HepG2 (cell line): ENCODE results near the gene SRRM3. TPM values are rescaled to one million over a fixed set of nuclear protein-coding genes. Genes with fewer than 3 reads are reported as not detected.

Experiments
- ATAC-seq: fragments of 200-7000 bp; cut with Tn5 transposase; 3 replicates; pipeline ENCODE4 v1.9.1; 2020; ENCODE audit warnings: mild to moderate bottlenecking, moderate library complexity
- BruUV-seq: library from RNA; stranded (reverse); fragments of 400-500 nt; replicated peaks from 2 replicates; lab custom pipeline; 2021; lab: Mats Ljungman, UMichigan
- CTCF ChIA-PET: fragments of 300-600 bp; formaldehyde crosslinking; extraction: SDS; loops from one replicate; lab custom pipeline; 2021; ENCODE audit warnings: low total read pairs, inconsistent platforms, low intra/inter-chr PET ratio; lab: Yijun Ruan, JAX
- POLR2A ChIA-PET: fragments of 350-600 bp; sonication (Branson Sonifier 250); formaldehyde crosslinking; loops from one replicate; lab custom pipeline; 2020; ENCODE audit warnings: antibody characterized with exemption, inconsistent platforms; lab: Yijun Ruan, JAX
- DNase-seq: peaks from one replicate; pipeline ENCODE4 v3.0.0-alpha.2; 2015; ENCODE audit warnings: low spot score
- FAIRE-seq: peaks from 3 replicates; lab custom pipeline; 2011; peaks lifted over from hg19 to GRCh38; lab: Jason Lieb, UNC
- H2AFZ ChIP-seq: one replicate; pipeline ENCODE4 v1.6.1; 2011; ENCODE audit warnings: low read length, inconsistent platforms
- H3K27ac ChIP-seq: fragments of 300-600 bp; 3 replicates; pipeline ENCODE4 v1.8.0; 2011; ENCODE audit warnings: mixed run types, mild to moderate bottlenecking, mixed read lengths, low read length, inconsistent platforms; ENCODE audit not compliant: insufficient read depth; ENCODE audit errors: extremely low read length
- H3K27me3 ChIP-seq, 2 experiments: fragments of 200-600 bp in 1 of 2; 2 replicates in 1 of 2; 3 replicates in 1 of 2; pipeline versions ENCODE4 v1.6.0 to v1.8.0; 2011; ENCODE audit warnings: low read length in 2 of 2, mild to moderate bottlenecking in 2 of 2, moderate library complexity in 2 of 2, inconsistent platforms in 1 of 2; ENCODE audit not compliant: insufficient read depth in 2 of 2, control insufficient read depth in 1 of 2
- H3K36me3 ChIP-seq, 2 experiments: fragments of 200-600 bp in 1 of 2; replicated peaks in 1 of 2; 2 replicates in 1 of 2; 3 replicates in 1 of 2; pipeline versions ENCODE4 v1.5.1 to v1.8.0; 2011; ENCODE audit warnings: low read length in 2 of 2, inconsistent platforms in 1 of 2; ENCODE audit not compliant: insufficient read depth in 2 of 2, control insufficient read depth in 1 of 2
- H3K4me1 ChIP-seq: 2 replicates; pipeline ENCODE4 v1.5.1; 2012; ENCODE audit warnings: low read length, inconsistent platforms; ENCODE audit not compliant: insufficient read depth
- H3K4me2 ChIP-seq: 2 replicates; pipeline ENCODE4 v1.6.0; 2011; ENCODE audit warnings: low read depth, low read length, inconsistent platforms
- H3K4me3 ChIP-seq, 3 experiments: fragments of 200-600 bp in 1 of 3; sonication (generic), shearing (Covaris generic) in 1 of 3; replicated peaks in 1 of 3; 2 replicates each; pipeline ENCODE4 v1.5.1; 2011 to 2016; ENCODE audit warnings: low read length in 3 of 3, inconsistent platforms in 2 of 3, low read depth in 2 of 3, mild to moderate bottlenecking in 2 of 3, control low read depth in 1 of 3, mixed read lengths in 1 of 3; ENCODE audit not compliant: insufficient read depth in 1 of 3
- H3K79me2 ChIP-seq: one replicate; pipeline ENCODE4 v1.6.1; 2011; ENCODE audit warnings: low read length, inconsistent platforms; ENCODE audit not compliant: insufficient read depth
- H3K9ac ChIP-seq: 2 replicates; pipeline ENCODE4 v1.6.0; 2011; ENCODE audit warnings: mild to moderate bottlenecking, low read depth, low read length, inconsistent platforms; ENCODE audit not compliant: insufficient read depth
- H3K9me3 ChIP-seq: 2 replicates; pipeline ENCODE4 v1.5.1; 2012; ENCODE audit warnings: mild to moderate bottlenecking, low read length
- H4K20me1 ChIP-seq: 2 replicates; pipeline ENCODE4 v1.6.0; 2011; ENCODE audit warnings: inconsistent platforms, mild to moderate bottlenecking, low read length, moderate library complexity; ENCODE audit not compliant: insufficient read depth
- AGO2 ChIP-seq: fragments of 200-400 bp; formaldehyde crosslinking; optimal IDR thresholded peaks from 2 replicates; pipeline ENCODE3; 2017; ENCODE audit warnings: mild to moderate bottlenecking, low read depth, low read length, moderate library complexity
- GTF3A ChIP-seq: sonication (generic); formaldehyde crosslinking; conservative IDR thresholded peaks from 2 replicates; pipeline ENCODE4 v1.4.0; 2020; ENCODE audit warnings: mild to moderate bottlenecking, missing genetic modification reagents
- SP2 ChIP-seq: sonication (generic); formaldehyde crosslinking; IDR thresholded peaks from 2 replicates; pipeline ENCODE4 v1.5.1; 2020; ENCODE audit warnings: mild to moderate bottlenecking, missing genetic modification reagents
- SYNCRIP ChIP-seq: fragments of 200-400 bp; formaldehyde crosslinking; IDR thresholded peaks from 2 replicates; pipeline ENCODE4 v1.6.1; 2018; ENCODE audit warnings: mild to moderate bottlenecking, low read depth, low read length; ENCODE audit not compliant: insufficient read depth
- ZNF556 ChIP-seq: sonication (generic); formaldehyde crosslinking; IDR thresholded peaks from 2 replicates; pipeline ENCODE4 v1.4.0; 2020; ENCODE audit warnings: mild to moderate bottlenecking, missing genetic modification reagents, borderline replicate concordance
- ZNF652 ChIP-seq: IDR thresholded peaks from 2 replicates; pipeline ENCODE4 v1.6.1; 2016; ENCODE audit warnings: low read depth, borderline replicate concordance
- in situ Hi-C: cut with HindIII; loops from 2 replicates; pipeline ENCODE4 v1.10.0; 2017; ENCODE audit warnings: low pct_unique_long_range_greater_than_20kb; ENCODE audit not compliant: extremely low pct_ligation_motif_present
- intact Hi-C: fragments of 100-400 bp; cut with micrococcal nuclease; formaldehyde crosslinking; loops from one replicate; pipeline ENCODE4 v1.10.0; 2022; ENCODE audit not compliant: unreplicated experiment
- polyA plus RNA-seq, 8 experiments: library from polyadenylated mRNA; depleted of rRNA in 3 of 8; stranded (reverse) in 7 of 8; unstranded in 1 of 8; fragments of >200 nt; fragmentation: Illumina TruSeq in 4 of 8; extraction: Trizol in 4 of 8; gene quantifications; 2 replicates each; pipeline versions ENCODE4 v1.2.1 to v1.2.3, GENCODE V29; 2011 to 2016; ENCODE audit warnings: low read depth in 4 of 8, missing spikeins in 1 of 8, mixed read lengths in 1 of 8; ENCODE audit not compliant: insufficient read depth in 1 of 8
- total RNA-seq, 5 experiments: library from RNA; depleted of rRNA; stranded (reverse); fragments of >200 nt; fragmentation: Illumina TruSeq; extraction: Trizol; gene quantifications; 2 replicates each; pipeline ENCODE4 v1.2.3, GENCODE V29; 2016; ENCODE audit warnings: low read depth in 1 of 5

Gene SRRM3
- total and polyA plus RNA-seq, 2 of the 13 experiments (the other 11 are each of a cell fraction or from before 2014, with no cell fraction given): 0.13 to 0.54 TPM

- Histone ChIP-seq H3K36me3 (peaks cover 12 to 30% of the 10 kb centered on the region in 2 experiments), H3K4me1 (peaks cover 33% of the 10 kb centered on the region), H3K27ac (no peak overlapping the region), H3K4me3 (no peak overlapping the region), H3K9ac (no peak overlapping the region), H3K4me2 (no peak overlapping the region), H3K27me3 (no peaks in the 10 kb centered on the region), H2AFZ (no peak overlapping the region), H4K20me1 (peaks cover 65% of the 10 kb centered on the region), H3K79me2 (peaks cover 92% of the 10 kb centered on the region), H3K9me3 (no peaks in the 10 kb centered on the region)
- ChIA-PET POLR2A (interaction anchor here (1.4 kb wide), 1 partner anchor 73 kb away, joined by 3 read pairs; the partner anchor contains the start of gene SSC4D), CTCF (no interaction called here)
- peak; percentile 22; the same call in 2 of the 3 replicates for ATAC-seq
- in situ Hi-C loops: no loop called here
- TF ChIP-seq GTF3A (CRISPR knock-in tag) (no peak), SP2 (CRISPR knock-in tag) (no peak), ZNF652 (CRISPR knock-in tag) (no peak), ZNF556 (CRISPR knock-in tag) (no peak), SYNCRIP (no peak), AGO2 (no peak)
- no peak for DNase-seq
- intact Hi-C loops: no loop called here
- no TSS peak for BruUV-seq
- FAIRE-seq: no peak
These were observed 134.4 kb downstream of the SRRM3 start for GRCh38 chr7:76336094-76336493.

Other genes with a start within 250 kb of the SRRM3 start
- 22.9 and 40.3 TPM in 2 replicates for gene TMEM120A, start 207.3 kb upstream of the SRRM3 start, total RNA-seq (2016; rRNA removed; fragmentation: Illumina TruSeq; extraction: Trizol)
- 102 and 116 TPM in 2 replicates for gene TMEM120A, start 207.3 kb upstream of the SRRM3 start, polyA plus RNA-seq (2011; rRNA removed)
- gene STYXL1, start 153.9 kb upstream of the SRRM3 start, total RNA-seq (2016; rRNA removed; fragmentation: Illumina TruSeq; extraction: Trizol): 23.9 and 28.0 TPM in 2 replicates
- 36.0 and 38.3 TPM in 2 replicates for gene STYXL1, start 153.9 kb upstream of the SRRM3 start, polyA plus RNA-seq (2011; rRNA removed)
- 90.3 and 107 TPM in 2 replicates for gene MDH2, start 153.8 kb upstream of the SRRM3 start, total RNA-seq (2016; rRNA removed; fragmentation: Illumina TruSeq; extraction: Trizol)
- gene MDH2, start 153.8 kb upstream of the SRRM3 start, polyA plus RNA-seq (2011; rRNA removed): 81.4 and 90.1 TPM in 2 replicates
- 21.0 and 22.7 TPM in 2 replicates for gene HSPB1, start 100.8 kb downstream of the SRRM3 start, total RNA-seq (2016; rRNA removed; fragmentation: Illumina TruSeq; extraction: Trizol)
- gene HSPB1, start 100.8 kb downstream of the SRRM3 start, polyA plus RNA-seq (2011; rRNA removed): 38.6 and 58.7 TPM in 2 replicates
- 67.5 and 93.7 TPM in 2 replicates for gene YWHAG, start 157.1 kb downstream of the SRRM3 start, total RNA-seq (2016; rRNA removed; fragmentation: Illumina TruSeq; extraction: Trizol)
- 36.7 and 36.9 TPM in 2 replicates for gene YWHAG, start 157.1 kb downstream of the SRRM3 start, polyA plus RNA-seq (2011; rRNA removed)
- 32.3 and 63.8 TPM in 2 replicates for gene SSC4D, start 207.8 kb downstream of the SRRM3 start, total RNA-seq (2016; rRNA removed; fragmentation: Illumina TruSeq; extraction: Trizol)
- 33.3 and 48.2 TPM in 2 replicates for gene SSC4D, start 207.8 kb downstream of the SRRM3 start, polyA plus RNA-seq (2011; rRNA removed)
- gene ZP3, start 223.1 kb downstream of the SRRM3 start, total RNA-seq (2016; rRNA removed; fragmentation: Illumina TruSeq; extraction: Trizol): not detected in 2 replicates
- gene ZP3, start 223.1 kb downstream of the SRRM3 start, polyA plus RNA-seq (2011; rRNA removed): not detected in 2 replicates